Measurements from ENCODE around the gene UBTD1. TPM values are rescaled to one million over a fixed set of nuclear protein-coding genes. Genes with fewer than 3 reads are reported as not detected.
A peak's percentile ranks its signal among the peaks of the same experiment; 100 is the strongest.

The UBTD1 gene
- total RNA-seq, 1 donor: 22.1 TPM

DNA sequence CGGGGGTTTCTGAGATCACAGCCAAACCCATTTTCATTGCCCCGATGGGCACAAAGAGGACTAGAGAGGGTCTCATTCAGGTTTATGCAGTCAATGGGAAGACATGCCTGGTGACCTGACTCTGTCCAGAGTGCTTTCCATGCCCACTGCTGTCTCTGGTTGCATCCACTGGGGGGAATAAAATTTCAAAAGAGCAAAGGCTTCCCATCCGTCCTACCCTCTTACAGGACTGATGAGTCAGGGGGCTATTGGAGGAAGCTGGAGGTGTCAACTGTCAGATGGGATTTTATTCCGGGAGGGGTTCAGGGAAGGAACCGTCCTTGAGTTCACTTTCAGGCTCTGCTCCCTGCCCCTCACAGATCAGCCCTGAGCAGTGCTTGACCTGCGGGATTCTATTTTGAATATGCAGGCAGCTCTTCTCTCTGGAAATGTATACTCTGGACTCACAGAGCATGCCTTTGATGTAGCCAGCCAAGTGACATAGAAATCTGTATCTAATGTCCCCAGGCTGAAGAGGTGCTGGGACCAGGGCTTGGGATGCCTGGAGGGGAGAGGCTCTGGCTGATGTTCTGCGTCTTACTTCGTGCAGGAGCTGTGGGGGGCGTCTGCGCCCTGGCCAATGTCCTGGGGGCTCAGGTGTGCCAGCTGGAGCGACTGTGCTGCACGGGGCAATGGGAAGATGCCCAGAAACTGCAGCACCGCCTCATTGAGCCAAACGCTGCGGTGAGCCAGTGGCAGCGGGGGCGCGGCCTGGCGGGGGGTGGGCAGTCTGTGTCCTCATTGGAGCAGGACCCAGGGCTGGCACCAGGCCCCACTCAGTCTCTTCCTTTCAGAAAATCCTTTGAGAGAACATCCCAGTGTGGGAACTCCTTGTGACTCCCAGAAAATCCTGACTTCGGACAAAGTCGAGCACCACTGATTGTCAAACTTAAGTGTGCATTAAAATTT lies 102.8 kb downstream of the UBTD1 start:
- DNase-seq (ENCODE audit: low read depth): no peak
- TF ChIP-seq, protein P1, sequence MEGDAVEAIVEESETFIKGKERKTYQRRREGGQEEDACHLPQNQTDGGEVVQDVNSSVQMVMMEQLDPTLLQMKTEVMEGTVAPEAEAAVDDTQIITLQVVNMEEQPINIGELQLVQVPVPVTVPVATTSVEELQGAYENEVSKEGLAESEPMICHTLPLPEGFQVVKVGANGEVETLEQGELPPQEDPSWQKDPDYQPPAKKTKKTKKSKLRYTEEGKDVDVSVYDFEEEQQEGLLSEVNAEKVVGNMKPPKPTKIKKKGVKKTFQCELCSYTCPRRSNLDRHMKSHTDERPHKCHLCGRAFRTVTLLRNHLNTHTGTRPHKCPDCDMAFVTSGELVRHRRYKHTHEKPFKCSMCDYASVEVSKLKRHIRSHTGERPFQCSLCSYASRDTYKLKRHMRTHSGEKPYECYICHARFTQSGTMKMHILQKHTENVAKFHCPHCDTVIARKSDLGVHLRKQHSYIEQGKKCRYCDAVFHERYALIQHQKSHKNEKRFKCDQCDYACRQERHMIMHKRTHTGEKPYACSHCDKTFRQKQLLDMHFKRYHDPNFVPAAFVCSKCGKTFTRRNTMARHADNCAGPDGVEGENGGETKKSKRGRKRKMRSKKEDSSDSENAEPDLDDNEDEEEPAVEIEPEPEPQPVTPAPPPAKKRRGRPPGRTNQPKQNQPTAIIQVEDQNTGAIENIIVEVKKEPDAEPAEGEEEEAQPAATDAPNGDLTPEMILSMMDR (IDR thresholded peaks at IDR 0.05; ENCODE audit: insufficient read depth, low read length): no peak
- no peak overlapping the region for H3K4me3 ChIP-seq (ENCODE audit: low read depth, low read length)

DNA sequence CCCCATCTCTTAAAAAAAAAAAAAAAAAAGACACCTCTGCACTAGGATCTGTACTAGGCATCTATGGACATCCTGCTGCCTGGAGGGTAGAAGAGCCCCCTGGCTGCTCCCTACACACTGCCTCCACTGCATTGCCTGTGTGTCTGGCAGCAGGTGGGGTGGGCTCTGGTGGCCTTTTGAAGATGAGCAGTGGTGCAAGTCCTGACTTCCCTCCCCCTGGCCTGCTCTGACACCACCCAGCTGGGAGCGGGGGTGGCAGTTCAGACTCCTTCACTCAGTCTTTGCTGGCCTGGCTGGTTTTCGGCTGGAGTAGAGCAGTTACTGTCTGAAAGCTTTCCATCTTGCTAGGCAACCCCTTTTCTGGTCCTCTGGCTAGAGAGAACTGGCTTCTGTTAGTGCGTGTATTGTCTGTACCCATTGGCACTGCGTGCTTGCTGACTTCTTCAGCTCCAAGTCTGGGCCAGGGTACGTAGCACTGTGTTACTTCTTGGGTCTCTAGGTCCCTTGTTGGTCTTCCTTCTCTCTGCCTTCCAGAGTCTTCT lies 108.4 kb downstream of the UBTD1 start:
- TF ChIP-seq, protein P1 (IDR thresholded peaks at IDR 0.05; ENCODE audit: insufficient read depth, low read length): no peak
- no peak overlapping the region for H3K4me3 ChIP-seq (ENCODE audit: low read depth, low read length)
- no peak for DNase-seq (ENCODE audit: low read depth)

DNA sequence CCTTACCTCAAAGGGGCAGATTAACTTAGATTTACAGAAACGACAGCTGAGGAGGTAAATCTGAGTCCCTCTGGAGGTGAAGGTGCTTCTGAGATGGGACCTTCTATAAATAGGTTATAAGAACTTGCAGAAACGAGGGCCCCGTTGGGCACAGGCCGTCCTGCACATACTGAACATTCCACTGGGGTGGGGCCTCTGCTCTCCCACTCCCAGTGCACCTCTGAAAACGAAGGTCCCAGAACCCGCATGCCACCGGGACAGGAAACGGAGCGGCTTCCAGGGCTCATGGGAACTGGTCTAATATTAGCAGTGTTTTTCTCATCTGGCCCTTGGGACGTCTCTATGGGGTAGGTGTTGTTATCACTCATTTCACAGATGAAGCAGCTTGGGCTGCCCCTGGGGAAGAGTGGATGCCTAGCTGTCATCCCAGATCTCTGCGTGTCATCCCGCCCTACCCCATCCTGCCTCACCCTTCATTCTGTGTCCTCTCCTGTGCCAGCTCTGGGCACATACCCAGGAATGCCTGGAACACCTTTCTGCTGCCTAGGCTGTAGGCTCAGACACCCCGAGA lies 110.4 kb downstream of the UBTD1 start:
- DNase-seq (ENCODE audit: low read depth): no peak
- TF ChIP-seq, protein P1 (IDR thresholded peaks at IDR 0.05; ENCODE audit: insufficient read depth, low read length): no peak
- H3K4me3 ChIP-seq (ENCODE audit: low read depth, low read length): no peak overlapping the region

DNA sequence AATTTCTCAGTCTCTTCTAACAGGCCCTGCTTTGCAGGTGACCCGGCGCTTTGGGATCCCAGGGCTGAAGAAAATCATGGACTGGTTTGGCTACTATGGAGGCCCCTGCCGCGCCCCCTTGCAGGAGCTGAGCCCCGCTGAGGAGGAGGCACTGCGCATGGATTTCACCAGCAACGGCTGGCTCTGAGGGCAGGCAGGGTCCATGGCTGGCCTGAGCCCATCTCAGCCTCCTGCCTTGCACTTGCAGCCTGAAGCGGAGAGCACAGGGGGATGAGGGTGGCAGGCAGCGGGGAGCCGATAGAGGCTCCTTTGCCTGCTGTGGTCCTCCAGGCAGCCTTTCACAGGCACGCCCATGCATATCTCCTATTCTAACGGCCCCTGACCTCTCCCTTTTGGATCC lies 112.7 kb downstream of the UBTD1 start:
- TF ChIP-seq, protein P1 (IDR thresholded peaks at IDR 0.05; ENCODE audit: insufficient read depth, low read length): no peak
- H3K4me3 ChIP-seq (ENCODE audit: low read depth, low read length): no peak overlapping the region
- no peak for DNase-seq (ENCODE audit: low read depth)

DNA sequence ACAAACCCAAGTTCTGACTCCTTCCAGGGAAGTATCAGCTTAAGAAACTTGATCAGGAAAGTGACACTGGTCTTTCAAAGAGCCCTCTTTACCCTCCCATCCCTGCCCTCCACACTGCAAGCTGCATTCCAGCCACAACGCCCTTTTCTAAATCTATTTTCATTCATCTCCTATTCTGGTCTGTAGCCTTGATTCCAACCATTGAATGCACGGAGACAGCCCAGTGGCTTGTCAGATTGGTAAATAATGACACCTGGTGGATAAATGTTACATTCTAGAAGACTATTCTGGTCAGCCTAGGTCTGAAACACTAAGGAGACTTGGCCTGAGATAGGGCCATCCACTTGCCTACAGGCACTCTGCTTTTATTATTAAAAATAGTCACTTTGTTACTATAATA lies 113.7 kb downstream of the UBTD1 start:
- DNase-seq (ENCODE audit: low read depth): peak; percentile 69
- TF ChIP-seq, protein P1 (IDR thresholded peaks at IDR 0.05; ENCODE audit: insufficient read depth, low read length): peak; percentile 37
- no peak overlapping the region for H3K4me3 ChIP-seq (ENCODE audit: low read depth, low read length)

DNA sequence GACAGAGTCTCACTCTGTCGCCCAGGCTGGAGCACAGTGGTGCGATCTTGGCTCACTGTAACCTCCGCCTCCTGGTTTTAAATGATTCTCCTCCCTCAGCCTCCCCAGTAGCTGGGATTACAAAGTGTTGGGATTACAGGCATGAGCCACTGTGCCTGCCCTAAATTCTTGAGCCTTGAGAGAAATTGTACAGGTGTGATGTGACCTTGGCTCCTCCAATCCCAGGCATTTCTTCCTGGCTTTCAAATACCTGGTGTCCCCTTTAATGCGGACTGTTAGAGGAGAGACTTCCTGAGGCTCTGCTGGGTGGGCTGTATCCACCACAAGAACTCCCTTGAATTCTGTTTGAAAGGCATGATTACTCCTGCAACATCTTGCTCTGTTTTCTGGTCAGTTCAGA lies 119.6 kb downstream of the UBTD1 start:
- no peak for DNase-seq (ENCODE audit: low read depth)
- TF ChIP-seq, protein P1 (IDR thresholded peaks at IDR 0.05; ENCODE audit: insufficient read depth, low read length): no peak
- H3K4me3 ChIP-seq (ENCODE audit: low read depth, low read length): no peak overlapping the region

Measured in fibroblast of the aortic adventitia (primary cell).